NOMO-1 treated with dmso at 0.1 percent for 144 hours (cell line): ENCODE data around the gene ELL.
A peak's percentile ranks its signal among the peaks of the same experiment; 100 is the strongest.

Experiments used
- DNase-seq: peaks from one replicate; lab custom pipeline; 2025; ENCODE audit not compliant: unreplicated experiment; lab: John Stamatoyannopoulos, UW

Gene ELL

DNA sequence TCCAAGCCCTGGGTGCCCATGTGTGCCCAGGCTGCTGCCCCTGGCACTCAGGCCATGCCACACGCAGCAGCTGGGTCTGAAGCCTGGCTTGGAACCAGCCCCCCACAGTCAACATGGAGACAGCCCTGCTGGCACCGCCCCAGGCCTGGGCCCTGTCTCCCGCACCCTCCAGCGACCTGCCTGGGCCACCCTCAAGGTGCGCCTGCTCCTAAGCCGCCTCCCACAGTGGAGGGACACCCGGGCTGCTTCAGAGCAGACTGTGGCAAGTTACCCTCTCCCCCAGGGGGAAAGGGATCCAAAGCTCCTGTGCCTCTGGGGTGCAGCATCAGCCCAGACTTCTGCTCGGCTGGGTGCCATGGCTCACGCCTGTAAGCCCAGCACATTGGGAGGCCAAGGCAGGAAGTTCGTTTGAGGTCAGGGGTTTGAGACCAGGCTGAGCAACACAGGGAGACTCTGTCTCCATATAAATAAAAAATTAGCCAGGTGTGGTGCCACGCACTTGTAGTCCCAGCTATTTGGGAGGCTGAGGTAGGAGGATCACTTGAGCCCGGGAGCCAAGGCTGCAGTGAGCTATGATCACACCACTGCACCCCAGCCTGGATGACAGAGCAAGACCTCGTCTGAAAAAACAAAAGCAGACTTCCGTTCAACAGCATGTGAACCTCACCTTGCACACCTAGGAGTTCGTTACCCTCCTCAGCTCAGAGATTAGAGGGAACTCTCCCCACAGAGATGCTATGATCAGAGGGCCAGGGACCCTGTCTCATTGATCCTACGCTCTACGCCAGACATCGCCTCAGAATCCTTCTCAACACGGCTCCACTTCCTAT is 15.6 kb downstream of the ELL start:
- no peak for DNase-seq

DNA sequence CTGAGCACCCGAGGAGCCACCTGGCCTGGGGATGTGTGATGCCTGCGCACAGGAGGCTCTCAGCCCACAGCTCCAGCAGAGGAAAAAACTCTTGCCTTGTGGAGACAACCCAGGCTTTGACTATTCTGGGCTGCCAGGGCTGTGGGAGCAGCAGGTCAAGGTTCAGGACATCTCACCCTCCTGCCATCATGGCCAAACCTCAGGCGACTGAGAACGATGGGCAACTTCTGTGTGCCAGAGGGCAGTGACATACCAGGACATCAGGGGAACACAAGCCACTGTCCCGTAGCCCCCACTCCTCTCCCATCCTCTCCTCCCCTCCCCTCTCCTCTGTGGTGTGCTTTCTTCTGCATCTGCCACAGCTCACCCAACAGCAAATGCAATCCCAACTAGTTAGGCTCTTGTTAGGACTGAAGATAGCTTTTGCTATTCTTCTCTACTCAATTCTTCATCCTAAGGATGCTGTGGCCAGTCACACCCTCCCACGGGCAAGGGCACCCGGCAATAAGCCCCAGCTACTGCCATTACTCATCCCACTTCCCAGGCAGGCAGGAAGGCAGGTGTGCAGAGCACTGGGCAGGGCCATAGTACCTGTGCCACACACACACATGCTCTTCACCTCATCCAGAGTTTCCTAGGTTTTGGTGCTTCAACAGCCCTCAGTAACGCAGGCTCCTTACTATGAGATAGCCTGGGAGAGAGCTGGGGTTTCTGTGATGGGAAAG is 16.8 kb downstream of the ELL start:
- no peak for DNase-seq

DNA sequence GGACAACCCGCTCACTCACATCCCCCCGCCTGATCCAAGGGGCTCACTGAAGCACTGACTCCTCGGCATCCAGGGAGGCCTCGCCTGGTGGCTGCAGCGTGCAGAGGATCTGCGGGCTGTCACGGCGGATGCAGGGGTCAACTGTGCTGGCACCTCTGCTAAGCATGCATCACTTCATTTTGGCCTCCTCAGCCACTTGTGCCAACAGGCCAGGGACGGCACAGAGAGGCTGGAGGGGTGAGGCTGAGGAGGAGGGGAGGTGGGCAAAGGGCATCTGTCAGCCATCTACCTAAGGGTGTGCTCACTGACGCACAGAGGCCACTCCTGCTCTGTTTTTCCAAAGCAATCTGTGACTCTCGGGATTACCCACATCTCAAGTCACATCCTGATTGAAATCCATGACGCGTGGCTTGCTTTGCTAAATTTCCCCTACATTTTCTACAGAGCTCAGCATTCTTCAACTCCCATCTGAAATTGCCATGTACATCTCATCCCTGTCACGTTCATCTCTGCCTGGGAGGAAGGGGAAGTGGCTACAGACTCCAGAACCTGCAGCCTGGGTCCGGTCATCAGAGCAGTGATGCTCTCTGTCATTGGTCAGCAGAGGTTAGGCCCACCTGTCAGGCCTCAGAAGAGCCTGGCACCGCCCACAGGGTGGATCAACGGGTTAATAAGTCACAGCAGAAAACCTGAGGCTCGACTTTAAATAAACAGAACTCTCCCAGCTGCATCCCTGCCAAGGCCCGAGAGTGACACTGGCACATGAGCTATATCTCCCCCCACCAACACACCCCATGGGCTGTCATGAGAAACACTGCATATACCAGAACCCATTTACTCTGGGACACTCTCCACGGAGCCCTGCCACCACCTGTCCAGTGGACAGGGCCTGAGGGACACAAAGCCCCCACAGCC is 17.6 kb downstream of the ELL start:
- DNase-seq: no peak

DNA sequence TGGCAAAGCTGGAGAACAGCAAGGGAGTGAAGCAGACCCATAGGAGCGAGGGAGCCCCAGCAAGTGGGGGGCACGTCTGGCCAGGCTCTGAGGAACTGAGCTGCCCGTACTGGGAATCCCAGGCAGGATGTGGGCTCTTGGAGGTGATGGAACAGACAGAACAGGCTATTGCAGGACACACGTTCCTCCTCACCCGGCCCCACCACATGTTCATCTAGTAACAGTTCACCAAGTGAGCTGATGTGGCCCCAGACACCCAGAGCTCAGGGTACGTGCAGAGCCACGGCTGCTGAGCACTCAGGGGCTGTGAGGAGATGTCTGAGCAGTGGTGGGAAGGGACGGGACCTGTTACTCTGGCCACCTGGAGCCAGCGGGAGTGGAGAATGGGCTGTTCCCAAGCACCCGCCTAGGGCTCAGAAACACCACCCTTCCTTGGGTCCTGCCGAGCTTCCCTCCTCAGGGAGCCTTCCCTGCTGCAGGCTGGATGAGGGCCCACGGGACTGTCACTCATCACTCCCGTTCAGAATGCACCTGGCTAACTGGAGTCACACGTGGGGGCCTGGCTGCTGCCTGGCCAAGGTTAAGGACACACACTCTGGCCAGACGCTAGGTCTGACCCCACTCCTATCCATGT is 18.4 kb downstream of the ELL start:
- DNase-seq: no peak

DNA sequence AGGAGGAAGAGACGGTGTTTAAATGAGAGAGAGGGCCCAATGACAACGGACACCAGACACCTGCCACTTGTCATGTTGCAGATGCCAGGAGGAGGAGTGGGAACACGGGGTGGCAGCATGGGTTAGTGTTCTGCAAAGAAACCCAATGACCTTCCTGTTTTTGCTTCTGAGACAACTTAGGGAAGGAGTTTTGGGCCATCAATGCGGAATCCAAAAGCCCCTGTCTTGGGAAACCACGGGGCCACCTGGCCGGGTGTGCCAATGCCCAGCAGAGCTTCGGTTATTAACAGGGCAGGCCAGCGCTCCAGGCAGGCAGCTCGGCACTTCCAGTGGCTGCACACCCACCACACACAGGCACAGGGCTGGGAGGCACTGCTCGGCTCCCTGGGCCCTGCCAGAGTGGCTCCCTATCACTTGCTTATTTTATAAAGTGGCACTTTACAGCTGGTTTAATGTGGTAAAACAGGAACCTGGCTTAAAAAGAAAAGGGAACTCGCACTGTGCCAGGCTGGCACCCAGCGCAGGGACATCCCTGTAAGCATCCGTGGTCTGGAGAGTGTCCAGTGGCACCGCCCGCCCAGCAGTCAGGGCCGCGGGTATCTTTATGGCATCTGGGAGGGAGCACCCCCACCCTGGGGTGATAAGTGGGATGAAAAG is 19.1 kb downstream of the ELL start:
- DNase-seq: peak; percentile 22

DNA sequence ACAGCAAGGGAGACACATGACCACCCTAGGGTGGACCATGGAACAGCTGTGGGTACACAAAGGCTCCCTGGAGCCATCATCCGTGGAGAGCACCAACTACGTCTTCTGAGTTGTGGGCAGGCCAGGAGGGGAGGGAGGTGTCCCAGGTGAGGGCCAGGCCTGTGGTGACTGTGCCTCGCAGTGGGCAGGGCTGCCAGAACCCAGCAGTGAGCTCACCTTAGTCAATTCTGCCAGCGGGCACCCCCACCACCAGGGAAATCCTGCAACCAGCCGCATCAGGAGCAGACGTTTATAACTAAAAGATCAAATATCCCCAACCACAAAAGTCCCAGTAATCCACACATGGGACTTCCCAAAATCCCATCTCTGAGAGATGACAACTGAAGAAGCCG is 19.6 kb downstream of the ELL start:
- DNase-seq: no peak

DNA sequence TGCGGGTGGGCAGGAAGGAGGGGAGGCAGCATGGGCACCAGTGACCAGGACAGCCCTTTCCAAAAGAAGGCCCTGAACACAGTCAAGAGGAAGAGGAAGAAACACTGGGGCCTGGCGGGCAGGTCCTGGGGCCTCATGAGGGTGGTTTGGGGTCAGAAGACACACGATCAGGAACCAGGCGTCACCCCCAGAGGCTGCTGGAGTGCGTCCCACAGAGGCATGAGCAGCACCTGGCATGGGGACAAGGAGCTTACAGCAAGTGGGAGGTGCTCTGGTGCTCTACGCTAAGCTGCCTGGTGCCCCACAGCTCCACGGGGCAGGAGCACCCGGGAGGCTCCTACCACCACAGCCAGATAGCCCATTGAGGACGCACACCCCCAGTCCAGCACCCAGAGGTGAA is 20.0 kb downstream of the ELL start:
- peak; percentile 20 for DNase-seq

DNA sequence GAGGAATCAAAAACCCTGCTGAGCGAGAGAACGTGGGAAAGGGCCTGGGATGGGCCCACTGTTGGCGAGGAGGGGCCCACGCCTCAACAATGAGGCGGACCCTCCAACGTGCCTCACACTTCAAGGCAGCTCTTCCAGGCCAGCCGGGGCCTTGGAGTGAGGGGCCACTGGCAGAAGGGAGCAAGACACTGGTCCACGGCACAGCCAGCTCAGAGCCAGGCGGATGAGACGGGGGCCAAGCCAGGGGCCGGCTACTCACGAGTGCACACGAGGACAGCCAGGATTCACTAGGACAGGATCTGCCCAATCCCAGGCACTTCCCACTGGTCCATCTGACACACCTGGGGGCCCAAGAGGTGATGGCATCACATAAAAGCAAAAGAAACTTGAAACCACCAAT is 20.5 kb downstream of the ELL start:
- no peak for DNase-seq

DNA sequence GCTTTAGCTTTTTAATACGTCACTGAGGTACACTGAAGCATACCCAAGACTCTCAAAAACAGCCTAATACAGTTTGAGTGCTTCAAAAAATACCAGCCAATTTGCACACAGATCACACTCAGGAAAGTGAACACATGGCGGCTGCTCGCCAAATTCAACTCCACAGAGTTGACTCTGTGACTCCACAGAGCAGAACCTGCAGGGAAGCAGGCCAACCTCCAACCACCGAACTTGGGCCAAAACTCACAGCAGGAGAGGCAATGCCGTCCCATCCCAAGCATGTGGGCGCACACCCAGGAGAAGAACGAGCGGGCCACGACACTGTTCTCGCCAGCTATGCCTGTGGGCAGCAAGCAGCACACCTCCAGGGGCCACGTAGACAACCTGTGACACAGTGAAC is 21.1 kb downstream of the ELL start:
- no peak for DNase-seq

DNA sequence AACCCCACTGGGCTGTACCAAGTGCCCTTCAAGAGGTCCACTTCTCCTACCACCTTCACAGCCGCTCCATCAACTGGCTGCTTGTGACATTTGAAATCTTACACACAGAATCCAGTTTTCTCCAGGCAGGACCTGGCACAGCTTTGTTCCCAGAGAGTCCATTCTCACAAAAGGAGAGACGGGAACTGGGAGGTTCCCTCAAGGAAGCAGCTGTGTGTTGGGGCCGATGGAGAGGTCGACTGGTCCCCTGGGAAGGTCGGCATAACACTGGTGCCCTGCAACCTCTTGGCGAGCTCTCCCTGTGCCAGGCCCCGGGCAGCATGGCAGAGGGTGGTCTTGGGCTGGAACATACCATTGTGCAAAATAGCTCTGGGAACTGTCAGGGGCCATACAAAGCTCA is 21.5 kb downstream of the ELL start:
- no peak for DNase-seq

DNA sequence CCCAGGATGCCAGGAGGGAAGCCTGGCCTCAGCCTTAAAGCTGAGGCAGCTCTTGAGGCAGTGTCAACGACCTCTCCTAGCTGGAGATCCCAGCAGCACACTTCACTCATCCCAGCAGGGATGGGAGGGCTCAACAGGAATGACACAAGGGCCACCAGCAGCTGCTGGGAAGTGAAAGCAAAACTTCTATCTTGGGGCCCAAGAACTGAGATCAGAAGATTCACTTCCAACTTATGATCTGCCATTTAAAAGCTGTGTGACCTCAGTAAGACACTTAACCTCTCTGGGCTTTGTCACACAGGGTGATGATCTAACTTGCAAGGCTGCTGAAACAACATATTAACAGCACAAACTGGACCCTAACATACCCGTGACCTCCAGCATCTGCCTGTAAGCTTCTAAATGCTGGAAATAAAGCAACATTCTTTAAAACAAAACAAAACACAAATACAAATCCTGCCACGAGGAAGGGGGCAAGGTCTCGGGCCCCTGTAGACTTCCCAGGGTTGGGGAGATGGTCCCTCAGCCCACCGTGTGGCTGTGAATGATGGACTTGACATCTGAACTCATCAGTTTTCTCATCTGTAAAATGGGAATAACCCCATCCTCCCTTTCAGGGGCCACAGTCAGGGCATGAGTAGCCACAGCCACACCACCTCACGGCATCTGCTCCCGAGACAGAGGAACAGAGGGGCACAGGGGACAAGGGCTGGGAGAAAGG is 22.7 kb downstream of the ELL start:
- DNase-seq: no peak

DNA sequence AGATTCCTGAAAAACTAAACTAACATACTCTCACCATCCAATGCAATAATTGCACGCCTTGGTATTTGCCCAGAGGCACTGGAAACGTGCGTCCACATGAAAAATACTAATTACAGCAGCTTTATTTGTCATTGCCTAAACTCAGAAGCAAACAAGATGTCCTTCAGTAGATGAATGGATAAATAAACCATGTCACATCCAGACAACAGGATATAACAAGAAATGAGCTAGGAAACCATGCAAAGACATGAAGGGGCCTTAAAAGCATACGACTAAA is 25.0 kb downstream of the ELL start:
- DNase-seq: no peak

DNA sequence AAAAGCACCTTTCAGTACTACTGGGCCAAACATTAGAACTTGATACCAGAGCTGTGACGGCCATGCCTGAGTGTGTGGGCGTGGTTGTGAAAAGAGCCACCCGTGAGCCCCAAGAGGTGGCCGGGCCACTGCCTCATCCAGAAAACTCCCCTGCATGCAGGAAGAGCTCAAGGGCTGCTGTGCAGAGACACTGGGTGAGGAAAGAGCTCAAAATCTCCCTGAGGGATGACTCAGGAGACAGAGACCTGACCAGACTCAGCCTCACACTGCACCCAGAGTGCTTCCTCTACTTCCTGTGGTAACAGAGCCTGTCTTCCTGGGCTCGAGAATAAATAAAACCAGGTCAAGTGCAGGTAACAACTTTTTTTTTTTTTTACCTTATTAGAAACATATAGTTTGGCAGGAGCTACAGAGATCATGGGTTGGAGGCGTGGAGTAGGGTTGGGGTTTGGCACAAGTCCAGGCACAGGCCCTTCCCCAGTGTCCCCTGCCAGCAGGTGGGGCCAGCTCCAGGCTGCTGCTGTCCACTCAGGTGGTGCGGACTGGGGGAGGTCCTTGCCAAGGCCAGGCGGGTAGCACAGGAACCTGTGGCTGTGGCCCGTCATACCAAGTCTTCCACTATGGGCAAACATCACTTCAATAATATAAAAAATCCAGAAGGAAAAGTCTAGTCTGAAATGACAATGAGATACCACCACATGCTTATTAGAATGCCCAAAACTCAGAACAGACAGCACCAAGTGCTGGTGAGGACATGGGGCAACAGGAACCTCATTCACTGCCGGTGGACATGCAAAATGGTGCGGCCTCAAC is 25.5 kb downstream of the ELL start:
- DNase-seq: peak; percentile 10

DNA sequence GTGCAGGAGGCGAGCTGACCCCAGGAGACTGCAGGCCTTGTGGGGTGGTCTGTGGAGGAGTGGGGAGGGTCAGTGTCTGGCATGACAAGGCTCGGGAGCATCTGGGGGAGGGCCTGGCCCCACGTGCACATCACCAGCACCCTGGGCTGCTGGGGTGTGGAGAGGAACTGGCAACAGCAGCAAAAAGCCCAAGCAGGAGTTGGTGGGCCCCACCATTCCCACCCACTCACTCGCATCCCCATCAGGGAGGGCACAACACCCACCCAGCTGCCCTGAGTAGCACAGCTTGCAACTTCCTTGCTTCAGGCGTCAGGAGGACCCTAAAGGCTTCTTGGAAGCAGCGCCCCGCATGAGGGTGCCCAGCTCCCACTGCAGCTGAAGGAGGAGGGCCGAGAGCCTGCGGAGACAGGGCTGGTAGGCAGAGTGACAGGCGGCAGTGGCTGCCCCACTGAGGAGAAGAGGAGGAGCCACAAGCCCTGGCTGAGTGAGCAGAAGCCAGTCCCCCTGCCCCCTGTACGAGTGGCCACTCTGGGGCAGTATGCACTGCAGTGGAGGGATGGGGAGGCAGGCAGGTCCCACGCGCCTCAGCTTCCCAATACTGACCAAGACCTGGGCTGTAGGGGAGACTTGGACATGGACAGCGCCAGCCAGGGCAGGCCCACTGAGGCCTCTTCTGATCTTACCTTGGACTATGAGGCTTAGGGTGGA is 26.5 kb downstream of the ELL start:
- no peak for DNase-seq

DNA sequence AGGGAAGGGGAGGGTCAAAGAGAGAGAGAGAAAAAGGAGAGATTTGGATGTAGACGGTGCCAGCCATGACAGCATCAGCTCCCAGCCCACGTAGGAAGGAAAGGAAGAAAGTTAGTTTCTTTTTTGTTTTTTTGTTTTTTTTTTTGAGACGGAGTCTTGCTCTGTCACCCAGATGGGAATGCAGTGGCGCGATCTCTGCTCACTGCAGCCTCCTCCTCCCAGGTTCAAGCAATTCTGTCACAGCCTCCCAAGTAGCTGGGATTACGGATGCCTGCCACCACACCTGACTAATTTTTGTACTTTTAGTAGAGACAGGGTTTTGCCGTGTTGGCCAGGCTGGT is 27.6 kb downstream of the ELL start:
- DNase-seq: no peak

DNA sequence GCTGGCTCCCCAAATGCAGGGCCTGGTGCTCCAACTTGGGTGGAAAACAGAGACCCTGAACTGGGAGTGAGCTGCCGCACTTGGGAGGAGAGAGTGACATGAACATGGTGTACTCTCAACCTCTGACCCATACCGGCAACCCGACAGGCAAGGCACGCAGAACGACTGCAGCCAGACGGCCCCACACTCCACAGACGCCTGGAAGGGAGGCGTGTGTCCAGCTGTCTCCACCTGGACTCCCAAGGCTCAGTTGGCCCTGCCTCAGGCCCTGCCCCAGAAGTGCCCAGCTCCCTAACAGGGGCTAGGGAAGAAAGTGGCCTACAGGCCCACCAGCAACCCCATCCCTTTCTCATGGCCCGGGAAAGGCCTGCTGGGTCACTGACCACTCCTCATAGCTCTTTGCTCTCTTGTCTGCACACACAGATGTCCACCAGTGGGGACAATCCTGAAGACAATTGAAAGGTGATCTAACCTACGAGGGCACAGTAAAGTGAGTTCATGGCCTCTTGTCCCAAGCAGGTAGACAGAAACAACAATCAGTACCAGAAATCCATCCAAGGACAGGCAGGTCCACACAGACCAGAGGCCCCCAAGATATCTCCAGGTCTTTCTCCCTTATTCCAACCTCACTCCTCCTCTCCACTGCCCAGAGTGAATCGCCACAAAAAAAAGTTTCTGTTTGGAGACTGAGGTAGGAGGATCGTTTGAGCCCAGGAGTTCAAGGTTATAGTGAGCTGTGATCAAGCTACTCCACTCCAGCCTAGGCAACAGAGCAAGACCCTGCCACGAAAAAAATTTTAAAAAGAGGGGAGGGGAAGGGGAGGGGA is 28.2 kb downstream of the ELL start:
- DNase-seq: no peak

DNA sequence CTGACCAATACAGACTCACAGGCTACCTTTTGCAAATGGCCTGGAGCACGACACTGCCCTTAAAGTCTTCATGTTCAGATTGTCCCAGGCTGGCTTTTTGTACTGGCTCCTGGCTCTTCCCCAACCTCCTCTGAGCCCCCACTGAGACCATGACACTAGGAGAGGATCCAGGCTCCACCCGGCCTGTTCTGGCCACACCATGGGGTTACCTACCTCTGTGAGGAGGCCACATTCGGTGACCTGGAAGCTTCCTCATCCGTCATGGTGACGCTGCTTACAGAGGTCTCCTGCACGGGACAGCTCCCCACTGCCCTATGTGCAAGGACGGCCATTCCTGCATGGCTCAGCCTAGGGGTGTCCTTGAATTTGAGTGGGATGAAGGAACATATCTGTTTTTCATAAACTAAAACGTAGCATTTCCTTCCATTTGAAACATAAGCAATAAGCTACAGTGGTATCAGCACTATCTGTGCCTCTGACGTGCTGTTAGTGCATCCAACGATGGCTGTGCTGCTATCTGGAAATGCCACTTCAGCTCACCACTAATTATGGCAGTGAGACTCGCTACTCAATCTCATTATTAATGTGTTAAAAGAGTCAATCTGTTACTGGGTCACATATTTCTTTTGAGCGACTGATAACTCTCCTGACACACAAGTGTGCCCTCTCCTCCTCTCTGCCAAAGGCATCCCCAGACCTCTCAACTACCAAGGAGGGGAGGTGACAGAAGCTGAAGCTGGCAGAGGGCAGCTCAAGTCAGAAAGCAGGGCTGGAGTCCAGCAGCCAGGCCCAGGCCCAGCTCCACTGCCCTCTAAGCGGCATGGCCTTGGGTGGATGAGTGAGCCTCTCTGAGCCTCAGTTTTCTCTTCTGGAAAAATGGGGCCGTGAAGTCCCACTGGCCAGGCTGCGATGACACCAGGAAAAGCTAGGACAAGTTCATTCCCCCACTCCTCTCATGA is 29.6 kb downstream of the ELL start:
- no peak for DNase-seq
